GM19395 (cell line): ENCODE measurements around the gene C10orf95.

Experiments used
- ATAC-seq: cut with Tn5 transposase; IDR thresholded peaks from one replicate; pipeline ENCODE4 v1.9.1; 2021; ENCODE audit warnings: mild to moderate bottlenecking, moderate library complexity; ENCODE audit not compliant: unreplicated experiment

Gene C10orf95

GRCh38 chr10:102405108-102405571 is 46.2 kb downstream of the C10orf95 start:
- no peak for ATAC-seq

- ATAC-seq = no peak
These were observed 46.8 kb downstream of the C10orf95 start for GRCh38 chr10:102404361-102405107.

- no peak for ATAC-seq
These were observed 48.2 kb downstream of the C10orf95 start for GRCh38 chr10:102403115-102403514.

- no peak for ATAC-seq
These were observed 48.8 kb downstream of the C10orf95 start for GRCh38 chr10:102402512-102402896.

GRCh38 chr10:102401735-102402511 is 49.4 kb downstream of the C10orf95 start:
- no peak for ATAC-seq

- no peak for ATAC-seq
These were observed 50.0 kb downstream of the C10orf95 start for GRCh38 chr10:102401342-102401654.

GRCh38 chr10:102400598-102401341 is 50.6 kb downstream of the C10orf95 start:
- no peak for ATAC-seq

GRCh38 chr10:102400076-102400475 is 51.3 kb downstream of the C10orf95 start:
- no peak for ATAC-seq
